CD14-positive monocyte (primary cell): Measurements from ENCODE around the gene CHIT1. TPM values are rescaled to one million over a fixed set of nuclear protein-coding genes. Genes with fewer than 3 reads are reported as not detected.

Source experiments
- DNase-seq, 3 donors: peaks; one replicate each; pipeline ENCODE4 v3.0.0-alpha.2; 2011 to 2022
- H2AFZ ChIP-seq: 2 replicates; pipeline ENCODE4 v1.6.0; 2012; ENCODE audit warnings: mild to moderate bottlenecking, low read depth, low read length, inconsistent platforms; ENCODE audit not compliant: insufficient read depth, poor library complexity, severe bottlenecking
- H3K27ac ChIP-seq, 2 donors: 1 replicate in 1 of 2; 2 replicates in 1 of 2; pipeline ENCODE4 v1.5.1; 2012 to 2013; ENCODE audit warnings: low read length in 2 of 2, control low read depth in 1 of 2, inconsistent platforms in 1 of 2, low read depth in 1 of 2, mild to moderate bottlenecking in 1 of 2
- H3K27me3 ChIP-seq, 2 donors: one replicate each; pipeline versions ENCODE4 v1.6.0 to v1.6.1; 2011 to 2013; ENCODE audit warnings: low read length in 2 of 2; ENCODE audit not compliant: control insufficient read depth in 2 of 2, insufficient read depth in 2 of 2
- H3K36me3 ChIP-seq, 2 donors: replicated peaks in 1 of 2; 1 replicate in 1 of 2; 2 replicates in 1 of 2; pipeline versions ENCODE4 v1.5.1 to v1.6.1; 2012 to 2013; ENCODE audit warnings: low read length in 2 of 2, control low read depth in 1 of 2, inconsistent platforms in 1 of 2, mild to moderate bottlenecking in 1 of 2; ENCODE audit not compliant: insufficient read depth in 2 of 2, control insufficient read depth in 1 of 2
- H3K4me1 ChIP-seq, 2 donors: 1 replicate in 1 of 2; 2 replicates in 1 of 2; pipeline versions ENCODE4 v1.5.1 to v1.6.1; 2012 to 2013; ENCODE audit warnings: low read length in 2 of 2, control low read depth in 1 of 2, inconsistent platforms in 1 of 2, mild to moderate bottlenecking in 1 of 2, moderate library complexity in 1 of 2; ENCODE audit not compliant: insufficient read depth in 2 of 2, control insufficient read depth in 1 of 2
- H3K4me2 ChIP-seq: replicated peaks from 2 replicates; pipeline ENCODE3; 2012; ENCODE audit warnings: low read length, moderate library complexity, mild to moderate bottlenecking; ENCODE audit not compliant: poor library complexity, severe bottlenecking; ENCODE audit errors: extremely low read depth
- H3K4me3 ChIP-seq, 3 experiments: fragments of 200-600 bp in 1 of 3; sonication (generic) in 1 of 3; replicated peaks in 1 of 3; 1 replicate in 2 of 3; 2 replicates in 1 of 3; pipeline ENCODE4 v1.5.1; 2011 to 2013; ENCODE audit warnings: low read length in 3 of 3, mild to moderate bottlenecking in 3 of 3, control low read depth in 2 of 3, low read depth in 2 of 3, inconsistent platforms in 1 of 3, moderate library complexity in 1 of 3
- H3K79me2 ChIP-seq: 2 replicates; pipeline ENCODE4 v1.6.0; 2012; ENCODE audit warnings: mild to moderate bottlenecking, control low read depth, inconsistent platforms, low read length, moderate library complexity; ENCODE audit not compliant: insufficient read depth
- H3K9ac ChIP-seq: 2 replicates; pipeline ENCODE4 v1.6.0; 2017; ENCODE audit warnings: low read length, mild to moderate bottlenecking; ENCODE audit not compliant: insufficient read depth, poor library complexity, severe bottlenecking
- H3K9me3 ChIP-seq, 2 donors: replicated peaks in 1 of 2; 1 replicate in 1 of 2; 2 replicates in 1 of 2; pipeline versions ENCODE4 v1.5.1 to v1.6.1; 2012 to 2013; ENCODE audit warnings: low read length in 2 of 2, control low read depth in 1 of 2; ENCODE audit not compliant: control insufficient read depth in 1 of 2, insufficient read depth in 1 of 2
- H4K20me1 ChIP-seq: 2 replicates; pipeline ENCODE4 v1.6.0; 2012; ENCODE audit warnings: mild to moderate bottlenecking, low read length, control low read depth, moderate library complexity; ENCODE audit not compliant: insufficient read depth
- H3K27ac Mint-ChIP-seq, 7 donors: one replicate each; pipeline ENCODE4 v1.8.0; 2020; ENCODE audit warnings: mild to moderate bottlenecking in 7 of 7, mixed read lengths in 7 of 7, moderate library complexity in 6 of 7, inconsistent platforms in 2 of 7
- H3K27me3 Mint-ChIP-seq, 3 donors: one replicate each; pipeline ENCODE4 v1.8.0; 2021 to 2022; ENCODE audit warnings: low read depth in 3 of 3, mild to moderate bottlenecking in 3 of 3, mixed read lengths in 3 of 3, moderate library complexity in 3 of 3, inconsistent platforms in 1 of 3
- H3K36me3 Mint-ChIP-seq, 2 donors: one replicate each; pipeline ENCODE4 v1.8.0; 2020; ENCODE audit warnings: mixed read lengths in 2 of 2, inconsistent platforms in 1 of 2, mild to moderate bottlenecking in 1 of 2
- H3K4me1 Mint-ChIP-seq: one replicate; pipeline ENCODE4 v1.8.0; 2020; ENCODE audit warnings: mild to moderate bottlenecking, mixed read lengths
- H3K4me3 Mint-ChIP-seq, 2 donors: one replicate each; pipeline ENCODE4 v1.8.0; 2020; ENCODE audit warnings: mild to moderate bottlenecking in 2 of 2, mixed read lengths in 2 of 2, moderate library complexity in 1 of 2
- H3K9me3 Mint-ChIP-seq, 7 donors: one replicate each; pipeline ENCODE4 v1.8.0; 2020 to 2022; ENCODE audit warnings: mixed read lengths in 7 of 7, mild to moderate bottlenecking in 6 of 7, moderate library complexity in 6 of 7, inconsistent platforms in 2 of 7
- CTCF ChIP-seq: fragments of 200-600 bp; IDR thresholded peaks from one replicate; pipeline ENCODE4 v1.8.0; 2022; ENCODE audit warnings: antibody characterized with exemption, mild to moderate bottlenecking
- WGBS: methylation state at CpG from one replicate; pipeline ENCODE4 v1.1.5; 2013; ENCODE audit warnings: missing lambda C conversion rate; ENCODE audit not compliant: insufficient coverage; 5-methylcytosine and 5-hydroxymethylcytosine counted together
- intact Hi-C, 2 donors: fragments of 100-400 bp; cut with micrococcal nuclease; formaldehyde crosslinking; loops; one replicate each; pipeline versions ENCODE4 v1.15.0 to v1.15.1; 2023
- polyA plus RNA-seq, 3 donors: library from polyadenylated mRNA; depleted of rRNA in 1 of 3; unstranded in 2 of 3; stranded (reverse) in 1 of 3; fragments of 300-500 nt in 2 of 3; fragments of >200 nt in 1 of 3; fragmentation: Illumina TruSeq in 2 of 3; gene quantifications; 1 replicate in 2 of 3; 2 replicates in 1 of 3; pipeline ENCODE4 v1.2.3, GENCODE V29; 2012 to 2021

Gene CHIT1
- polyA plus RNA-seq, 3 donors: 0.08 to 0.51 TPM; not detected in 1

- Histone ChIP-seq H3K9ac (no peak overlapping the region), H2AFZ (no peak overlapping the region), H3K4me2 (no peak overlapping the region), H3K79me2 (no peaks in the 10 kb centered on the region), H3K4me1 (peaks cover 8 to 17% of the 10 kb centered on the region in 2 donors), H3K36me3 (no peaks in the 10 kb centered on the region), H3K9me3 (no peaks in the 10 kb centered on the region), H4K20me1 (no peaks in the 10 kb centered on the region), H3K27me3 (no peaks in the 10 kb centered on the region), H3K27ac (no peak overlapping the region), H3K4me3 (no peak overlapping the region)
- TF ChIP-seq CTCF: no peak
- H3K4me1 Mint-ChIP-seq: peaks cover 26% of the 10 kb centered on the region
- intact Hi-C loops: no loop called here
- 90% methylated on average over 2 of the region's 4 CpGs for WGBS
- H3K27ac Mint-ChIP-seq: no peak overlapping the region
- no peak for DNase-seq
- H3K36me3 Mint-ChIP-seq: no peaks in the 10 kb centered on the region
- H3K9me3 Mint-ChIP-seq: no peaks in the 10 kb centered on the region
- H3K4me3 Mint-ChIP-seq: no peak overlapping the region
- H3K27me3 Mint-ChIP-seq: peaks cover 3 to 15% (median 10%) of the 10 kb centered on the region in 3 donors
Observed at GRCh38 chr1:203184467-203184866, 45.0 kb downstream of the CHIT1 start.

- no peak overlapping the region for H3K27ac Mint-ChIP-seq
- H3K36me3 Mint-ChIP-seq: no peaks in the 10 kb centered on the region
- intact Hi-C loops: no loop called here
- no peaks in the 10 kb centered on the region for H3K27me3 ChIP-seq
- H3K79me2 ChIP-seq: no peaks in the 10 kb centered on the region
- H3K4me3 Mint-ChIP-seq: no peak overlapping the region
- no peak overlapping the region for H3K27ac ChIP-seq
- WGBS: 100% methylated on average over 1 of the region's 2 CpGs
- no peak overlapping the region for H2AFZ ChIP-seq
- H4K20me1 ChIP-seq: no peaks in the 10 kb centered on the region
- no peak overlapping the region for H3K4me2 ChIP-seq
- H3K4me1 ChIP-seq: peaks cover 12 to 17% of the 10 kb centered on the region in 2 donors
- H3K9me3 Mint-ChIP-seq: no peaks in the 10 kb centered on the region
- no peak for TF ChIP-seq CTCF
- no peak overlapping the region for H3K4me3 ChIP-seq
- peaks cover 28% of the 10 kb centered on the region for H3K4me1 Mint-ChIP-seq
- peaks cover 3 to 15% (median 10%) of the 10 kb centered on the region in 3 donors for H3K27me3 Mint-ChIP-seq
- no peaks in the 10 kb centered on the region for H3K36me3 ChIP-seq
- DNase-seq: no peak
- no peaks in the 10 kb centered on the region for H3K9me3 ChIP-seq
- no peak overlapping the region for H3K9ac ChIP-seq
Observed at GRCh38 chr1:203183828-203184227, 45.6 kb downstream of the CHIT1 start.
